Neural crest cell (in vitro differentiated cells): Measurements from ENCODE around the gene SKOR1. TPM values are rescaled to one million over a fixed set of nuclear protein-coding genes. Genes with fewer than 3 reads are reported as not detected.

Experiments
- DNase-seq: peaks from one replicate; pipeline ENCODE4 v3.0.0; 2021; ENCODE audit warnings: low read depth, mixed read lengths, low spot score
- H3K27ac Mint-ChIP-seq: one replicate; pipeline ENCODE4 v1.8.0; 2021; ENCODE audit warnings: mild to moderate bottlenecking, mixed read lengths; ENCODE audit not compliant: unreplicated experiment
- H3K27me3 Mint-ChIP-seq: 2 replicates; pipeline ENCODE4 v1.8.0; 2021; ENCODE audit warnings: low read depth, mild to moderate bottlenecking, mixed read lengths
- H3K36me3 Mint-ChIP-seq: 2 replicates; pipeline ENCODE4 v1.8.0; 2021; ENCODE audit warnings: low read depth, mild to moderate bottlenecking, mixed read lengths
- H3K4me1 Mint-ChIP-seq: 2 replicates; pipeline ENCODE4 v1.8.0; 2021; ENCODE audit warnings: mixed read lengths
- H3K4me3 Mint-ChIP-seq: one replicate; pipeline ENCODE4 v1.8.0; 2021; ENCODE audit warnings: mild to moderate bottlenecking, mixed read lengths
- H3K9me3 Mint-ChIP-seq: 2 replicates; pipeline ENCODE4 v1.8.0; 2021; ENCODE audit warnings: mixed read lengths
- total RNA-seq: library from RNA; stranded (reverse); gene quantifications from 2 replicates; pipeline ENCODE4 v1.2.1, GENCODE V29; 2021
- TF ChIP-seq, protein P1 (sequence below): fragments of 200-600 bp; sonication (generic); conservative IDR thresholded peaks from 2 replicates; pipeline ENCODE4 v1.5.0; 2021; ENCODE audit warnings: antibody characterized with exemption, mild to moderate bottlenecking

Gene SKOR1
- total RNA-seq, 1 donor from 2014 or later, result 0.49 TPM

DNA sequence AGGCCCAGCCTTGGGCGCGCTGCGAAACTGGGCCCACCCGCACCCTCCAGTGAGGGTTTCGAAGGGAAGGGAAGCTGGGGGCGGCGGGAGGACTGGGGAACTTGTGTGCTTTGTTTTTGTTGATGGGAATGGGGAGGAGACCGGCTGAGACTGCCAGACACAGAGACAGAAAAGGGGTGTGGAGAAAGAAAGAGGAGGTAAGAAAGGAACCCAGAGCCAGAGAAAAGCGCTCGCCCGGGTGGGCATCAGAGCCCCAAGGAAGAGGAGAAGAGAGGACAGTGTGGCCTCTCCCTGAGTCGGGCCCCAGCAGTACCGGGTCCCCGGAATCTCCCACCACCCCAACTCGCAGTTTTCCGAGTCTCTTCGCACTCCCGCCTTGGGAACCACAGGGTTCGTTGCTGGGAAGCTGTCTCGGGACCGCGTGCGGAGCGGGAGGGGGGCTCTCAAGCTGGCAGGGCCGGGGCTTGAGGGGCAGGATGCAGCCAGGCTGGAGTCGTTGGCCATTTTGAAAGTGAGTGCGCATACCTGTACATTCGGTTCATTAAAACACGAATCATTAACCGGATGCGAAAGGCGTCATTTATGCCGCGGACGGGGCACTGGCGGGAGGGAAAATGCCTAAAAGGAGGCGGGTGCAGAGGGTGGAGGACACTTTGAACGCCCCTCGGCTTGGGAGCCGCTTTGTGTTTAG lies 3.1 kb downstream of the SKOR1 start:
- no peak for DNase-seq
- H3K4me1 Mint-ChIP-seq, result peaks cover 25% of the 10 kb centered on the region
- H3K4me3 Mint-ChIP-seq, result no peak overlapping the region
- TF ChIP-seq, protein P1, sequence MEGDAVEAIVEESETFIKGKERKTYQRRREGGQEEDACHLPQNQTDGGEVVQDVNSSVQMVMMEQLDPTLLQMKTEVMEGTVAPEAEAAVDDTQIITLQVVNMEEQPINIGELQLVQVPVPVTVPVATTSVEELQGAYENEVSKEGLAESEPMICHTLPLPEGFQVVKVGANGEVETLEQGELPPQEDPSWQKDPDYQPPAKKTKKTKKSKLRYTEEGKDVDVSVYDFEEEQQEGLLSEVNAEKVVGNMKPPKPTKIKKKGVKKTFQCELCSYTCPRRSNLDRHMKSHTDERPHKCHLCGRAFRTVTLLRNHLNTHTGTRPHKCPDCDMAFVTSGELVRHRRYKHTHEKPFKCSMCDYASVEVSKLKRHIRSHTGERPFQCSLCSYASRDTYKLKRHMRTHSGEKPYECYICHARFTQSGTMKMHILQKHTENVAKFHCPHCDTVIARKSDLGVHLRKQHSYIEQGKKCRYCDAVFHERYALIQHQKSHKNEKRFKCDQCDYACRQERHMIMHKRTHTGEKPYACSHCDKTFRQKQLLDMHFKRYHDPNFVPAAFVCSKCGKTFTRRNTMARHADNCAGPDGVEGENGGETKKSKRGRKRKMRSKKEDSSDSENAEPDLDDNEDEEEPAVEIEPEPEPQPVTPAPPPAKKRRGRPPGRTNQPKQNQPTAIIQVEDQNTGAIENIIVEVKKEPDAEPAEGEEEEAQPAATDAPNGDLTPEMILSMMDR, result no peak
- no peaks in the 10 kb centered on the region for H3K9me3 Mint-ChIP-seq
- H3K27me3 Mint-ChIP-seq, result peaks cover 87% of the 10 kb centered on the region
- no peaks in the 10 kb centered on the region for H3K36me3 Mint-ChIP-seq
- H3K27ac Mint-ChIP-seq, result no peak overlapping the region

GRCh38 chr15:67828969-67829646 lies 3.8 kb downstream of the SKOR1 start:
- Mint-ChIP-seq H3K36me3 (no peaks in the 10 kb centered on the region), H3K27me3 (peaks cover 87% of the 10 kb centered on the region), H3K9me3 (no peaks in the 10 kb centered on the region), H3K27ac (no peak overlapping the region), H3K4me3 (no peak overlapping the region), H3K4me1 (peaks cover 25% of the 10 kb centered on the region)
- no peak for DNase-seq
- TF ChIP-seq, protein P1, result no peak

DNA sequence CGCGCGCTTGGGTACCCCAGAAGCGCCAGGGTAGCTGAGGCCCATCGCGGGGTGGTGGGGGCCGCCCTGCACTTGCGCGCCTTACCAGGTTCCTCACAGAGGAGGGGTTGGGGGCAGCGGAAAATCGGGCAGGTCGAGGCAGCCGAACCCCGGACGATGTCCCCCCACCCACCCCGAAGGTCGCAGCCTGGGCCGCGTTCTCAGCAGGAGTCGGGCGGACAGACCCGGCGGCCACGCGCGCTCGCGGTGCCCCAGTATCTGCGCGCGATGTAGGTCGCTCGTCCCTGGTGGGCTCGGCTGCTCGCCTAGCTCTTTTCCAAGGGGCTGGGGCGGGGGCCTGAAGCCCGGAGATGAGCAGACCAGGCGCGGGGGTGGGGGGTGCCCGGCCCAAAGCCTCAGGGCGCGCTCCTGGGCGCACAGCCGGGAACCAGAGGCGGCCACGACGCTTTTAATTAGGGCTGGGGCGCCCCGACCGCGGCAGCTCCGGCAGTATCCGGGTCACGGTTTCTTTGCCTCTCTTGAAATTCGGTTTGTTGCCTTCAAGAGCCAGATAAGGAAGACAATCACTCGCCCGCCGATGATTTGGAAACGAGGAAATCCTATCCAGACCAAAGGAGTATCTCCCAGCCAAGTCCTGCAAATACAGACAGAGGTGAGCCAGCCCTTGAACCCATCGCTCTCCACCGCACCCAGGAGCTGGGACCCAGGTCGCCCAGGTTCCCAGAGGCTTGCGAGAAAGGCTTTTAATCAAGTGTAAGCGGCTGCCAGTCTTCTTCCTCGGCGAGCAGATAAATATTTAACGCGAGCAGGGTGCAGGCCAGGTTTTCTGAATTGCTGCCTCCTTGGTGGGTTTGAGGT lies 4.6 kb downstream of the SKOR1 start:
- TF ChIP-seq, protein P1, result no peak
- H3K27me3 Mint-ChIP-seq, result peaks cover 87% of the 10 kb centered on the region
- H3K4me3 Mint-ChIP-seq, result peak overlapping the region; percentile 32
- DNase-seq, result no peak
- no peaks in the 10 kb centered on the region for H3K36me3 Mint-ChIP-seq
- H3K4me1 Mint-ChIP-seq, result peaks cover 28% of the 10 kb centered on the region
- no peaks in the 10 kb centered on the region for H3K9me3 Mint-ChIP-seq
- no peak overlapping the region for H3K27ac Mint-ChIP-seq

- TF ChIP-seq, protein P1, result no peak
- Mint-ChIP-seq H3K27me3 (peaks cover 87% of the 10 kb centered on the region), H3K4me1 (peaks cover 26% of the 10 kb centered on the region), H3K36me3 (no peaks in the 10 kb centered on the region), H3K4me3 (peak overlapping the region; percentile 33), H3K9me3 (no peaks in the 10 kb centered on the region), H3K27ac (no peak overlapping the region)
- no peak for DNase-seq
These were observed 6.1 kb downstream of the SKOR1 start for GRCh38 chr15:67831363-67831762.

GRCh38 chr15:67832031-67832551 lies 6.8 kb downstream of the SKOR1 start:
- Mint-ChIP-seq H3K27ac (no peak overlapping the region), H3K4me1 (peaks cover 27% of the 10 kb centered on the region), H3K4me3 (peak overlapping the region; percentile 23), H3K27me3 (peaks cover 91% of the 10 kb centered on the region), H3K9me3 (no peaks in the 10 kb centered on the region), H3K36me3 (no peaks in the 10 kb centered on the region)
- TF ChIP-seq, protein P1, result peak; percentile 26
- no peak for DNase-seq
